Endothelial cell of umbilical vein (primary cell): ENCODE data around the gene CYP8B1. TPM values are rescaled to one million over a fixed set of nuclear protein-coding genes. Genes with fewer than 3 reads are reported as not detected.

ENCODE experiments used
- BruUV-seq: library from RNA; stranded (reverse); fragments of 400-500 nt; replicated peaks from 2 replicates; lab custom pipeline; 2021; lab: Mats Ljungman, UMichigan
- CTCF ChIA-PET: fragments of 300-600, 350-600 bp; sonication (Branson Sonifier 250); formaldehyde crosslinking; loops from one replicate; lab custom pipeline; 2021; ENCODE audit warnings: antibody characterized with exemption, inconsistent platforms; lab: Charles Lee
- POLR2A ChIA-PET: fragments of 300-600, 350-600 bp; sonication (Branson Sonifier 250); formaldehyde crosslinking; loops from one replicate; lab custom pipeline; 2021; ENCODE audit warnings: antibody characterized with exemption, inconsistent platforms; lab: Charles Lee
- DNase-seq: peaks from one replicate; pipeline ENCODE4 v3.0.0-alpha.2; 2011; ENCODE audit warnings: low read depth, low spot score
- FAIRE-seq: peaks from 2 replicates; lab custom pipeline; 2011; peaks lifted over from hg19 to GRCh38; lab: Jason Lieb, UNC
- H2AFZ ChIP-seq: 2 replicates; pipeline ENCODE4 v1.6.0; 2012; ENCODE audit warnings: low read depth, low read length, control low read depth, inconsistent platforms
- H3K27ac ChIP-seq: 2 replicates; pipeline ENCODE4 v1.5.1; 2011; ENCODE audit warnings: low read depth, mild to moderate bottlenecking, control low read depth, low read length, moderate library complexity; ENCODE audit not compliant: insufficient read depth
- H3K27me3 ChIP-seq, 2 experiments: 2 replicates each; pipeline versions ENCODE4 v1.6.0 to v1.6.1; 2011; ENCODE audit warnings: low read length in 2 of 2, mixed read lengths in 1 of 2; ENCODE audit not compliant: control insufficient read depth in 2 of 2, insufficient read depth in 2 of 2
- H3K36me3 ChIP-seq, 2 experiments: 2 replicates in 1 of 2; 3 replicates in 1 of 2; pipeline ENCODE4 v1.5.1; 2011; ENCODE audit warnings: low read length in 2 of 2, mild to moderate bottlenecking in 1 of 2, moderate library complexity in 1 of 2; ENCODE audit not compliant: control insufficient read depth in 2 of 2, insufficient read depth in 2 of 2; ENCODE audit errors: extremely low read depth in 1 of 2
- H3K4me1 ChIP-seq: 3 replicates; pipeline ENCODE4 v1.5.1; 2011; ENCODE audit warnings: mild to moderate bottlenecking, low read length; ENCODE audit not compliant: control insufficient read depth, insufficient read depth; ENCODE audit errors: extremely low read depth
- H3K4me2 ChIP-seq: 2 replicates; pipeline ENCODE4 v1.6.1; 2011; ENCODE audit warnings: low read length, control low read depth, mixed read lengths; ENCODE audit not compliant: insufficient read depth
- H3K4me3 ChIP-seq, 3 experiments: fragments of 200-600 bp in 1 of 3; sonication (generic), shearing (Covaris generic) in 1 of 3; replicated peaks in 1 of 3; 2 replicates each; pipeline ENCODE4 v1.5.1; 2011 to 2016; ENCODE audit warnings: control low read depth in 3 of 3, low read length in 3 of 3, mild to moderate bottlenecking in 2 of 3, inconsistent platforms in 1 of 3, low read depth in 1 of 3, moderate library complexity in 1 of 3; ENCODE audit not compliant: insufficient read depth in 1 of 3
- H3K79me2 ChIP-seq: 2 replicates; pipeline ENCODE4 v1.6.0; 2012; ENCODE audit warnings: low read length, inconsistent platforms; ENCODE audit not compliant: control insufficient read depth, insufficient read depth
- H3K9ac ChIP-seq: replicated peaks from 2 replicates; pipeline ENCODE3; 2011; ENCODE audit warnings: low read length, control low read depth; ENCODE audit not compliant: insufficient read depth; ENCODE audit errors: extremely low read depth
- H3K9me1 ChIP-seq: replicated peaks from 3 replicates; pipeline ENCODE4 v1.6.0; 2011; ENCODE audit warnings: mild to moderate bottlenecking, low read length; ENCODE audit not compliant: control insufficient read depth, insufficient read depth; ENCODE audit errors: extremely low read depth
- H3K9me3 ChIP-seq: replicated peaks from 2 replicates; pipeline ENCODE4 v1.5.1; 2012; ENCODE audit warnings: low read length, inconsistent platforms; ENCODE audit not compliant: control insufficient read depth, insufficient read depth
- H4K20me1 ChIP-seq: replicated peaks from 2 replicates; pipeline ENCODE3; 2011; ENCODE audit warnings: mild to moderate bottlenecking, low read length; ENCODE audit not compliant: control insufficient read depth, insufficient read depth; ENCODE audit errors: extremely low read depth
- EZH2 ChIP-seq: IDR thresholded peaks from 2 replicates; pipeline ENCODE4 v1.6.1; 2012; ENCODE audit warnings: borderline replicate concordance, low read depth, mild to moderate bottlenecking, moderate library complexity, low read length, inconsistent platforms; ENCODE audit not compliant: severe bottlenecking
- FOS ChIP-seq: IDR thresholded peaks from 2 replicates; pipeline ENCODE4 v1.6.1; 2011; ENCODE audit warnings: mild to moderate bottlenecking, low read length, moderate library complexity, borderline replicate concordance; ENCODE audit not compliant: insufficient read depth
- GATA2 ChIP-seq: IDR thresholded peaks from 2 replicates; pipeline ENCODE4 v1.7.0; 2011; ENCODE audit warnings: low read depth, mild to moderate bottlenecking, moderate library complexity, mixed read lengths, low read length; ENCODE audit not compliant: insufficient read length, insufficient read depth
- JUN ChIP-seq: IDR thresholded peaks from 2 replicates; pipeline ENCODE4 v1.6.1; 2011; ENCODE audit warnings: borderline replicate concordance, low read depth; ENCODE audit not compliant: insufficient read length, insufficient read depth
- MAX ChIP-seq: IDR thresholded peaks from 2 replicates; pipeline ENCODE4 v1.6.1; 2011; ENCODE audit not compliant: insufficient read depth, insufficient read length
- MYC ChIP-seq: IDR thresholded peaks from one replicate; pipeline ENCODE4 v1.6.1; 2011; ENCODE audit warnings: mild to moderate bottlenecking, low read depth, low read length
- POLR2A ChIP-seq: IDR thresholded peaks from 2 replicates; pipeline ENCODE4 v1.6.1; 2012; ENCODE audit warnings: low read depth, mild to moderate bottlenecking, control low read depth, low read length
- POLR2AphosphoS5 ChIP-seq: IDR thresholded peaks from 2 replicates; pipeline ENCODE4 v1.6.1; 2012; ENCODE audit warnings: low read depth, mild to moderate bottlenecking, control low read depth, low read length, moderate library complexity; ENCODE audit not compliant: insufficient read depth
- dilution Hi-C: fragments of 300-500 bp; cut with MboI; formaldehyde crosslinking; loops from one replicate; pipeline ENCODE4 v1.15.0; 2019; ENCODE audit warnings: low sequenced_read_pairs; ENCODE audit not compliant: extremely low pct_ligation_motif_present
- intact Hi-C: fragments of 100-400 bp; cut with micrococcal nuclease; formaldehyde crosslinking; loops from one replicate; pipeline ENCODE4 v1.10.0; 2022
- polyA plus RNA-seq, 4 experiments: library from polyadenylated mRNA; depleted of rRNA in 3 of 4; stranded (reverse) in 3 of 4; unstranded in 1 of 4; fragments of >200 nt; gene quantifications; 2 replicates each; pipeline versions ENCODE4 v1.2.1 to v1.2.3, GENCODE V29; 2011 to 2012; ENCODE audit warnings: missing spikeins in 1 of 4
- total RNA-seq: library from RNA; stranded (reverse); gene quantifications from 2 replicates; pipeline ENCODE4 v1.2.3, GENCODE V29; 2021
- TF ChIP-seq, protein P1 (sequence below), 2 donors: IDR thresholded peaks; 1 replicate in 1 of 2; 2 replicates in 1 of 2; pipeline ENCODE4 v1.5.1; 2011; ENCODE audit warnings: low read length in 2 of 2, mild to moderate bottlenecking in 2 of 2, moderate library complexity in 2 of 2, control low read depth in 1 of 2, inconsistent platforms in 1 of 2, low read depth in 1 of 2; ENCODE audit not compliant: insufficient read depth in 1 of 2; ENCODE audit errors: extremely low read depth in 1 of 2

Gene CYP8B1
- total and polyA plus RNA-seq, 2 donors (not counting 3 experiments of a cell fraction or from before 2014, with no cell fraction given), result not detected

GRCh38 chr3:42852441-42852840 lies 23.2 kb downstream of the CYP8B1 start:
- Histone ChIP-seq H3K4me1 (no peaks in the 10 kb centered on the region), H2AFZ (no peak overlapping the region), H4K20me1 (no peaks in the 10 kb centered on the region), H3K27me3 (peaks cover 1 to 7% of the 10 kb centered on the region in 2 experiments), H3K9ac (no peak overlapping the region), H3K9me3 (no peaks in the 10 kb centered on the region), H3K79me2 (no peaks in the 10 kb centered on the region), H3K4me2 (no peak overlapping the region), H3K27ac (no peak overlapping the region), H3K4me3 (no peak overlapping the region), H3K9me1 (no peaks in the 10 kb centered on the region), H3K36me3 (no peaks in the 10 kb centered on the region)
- intact Hi-C loops (no loop called here), dilution Hi-C loops (no loop called here)
- FAIRE-seq (no peak), DNase-seq (no peak)
- TF ChIP-seq JUN (no peak), EZH2 (no peak), POLR2A (no peak), POLR2AphosphoS5 (no peak), MYC (no peak), FOS (no peak), GATA2 (no peak), MAX (no peak)
- TF ChIP-seq, protein P1, sequence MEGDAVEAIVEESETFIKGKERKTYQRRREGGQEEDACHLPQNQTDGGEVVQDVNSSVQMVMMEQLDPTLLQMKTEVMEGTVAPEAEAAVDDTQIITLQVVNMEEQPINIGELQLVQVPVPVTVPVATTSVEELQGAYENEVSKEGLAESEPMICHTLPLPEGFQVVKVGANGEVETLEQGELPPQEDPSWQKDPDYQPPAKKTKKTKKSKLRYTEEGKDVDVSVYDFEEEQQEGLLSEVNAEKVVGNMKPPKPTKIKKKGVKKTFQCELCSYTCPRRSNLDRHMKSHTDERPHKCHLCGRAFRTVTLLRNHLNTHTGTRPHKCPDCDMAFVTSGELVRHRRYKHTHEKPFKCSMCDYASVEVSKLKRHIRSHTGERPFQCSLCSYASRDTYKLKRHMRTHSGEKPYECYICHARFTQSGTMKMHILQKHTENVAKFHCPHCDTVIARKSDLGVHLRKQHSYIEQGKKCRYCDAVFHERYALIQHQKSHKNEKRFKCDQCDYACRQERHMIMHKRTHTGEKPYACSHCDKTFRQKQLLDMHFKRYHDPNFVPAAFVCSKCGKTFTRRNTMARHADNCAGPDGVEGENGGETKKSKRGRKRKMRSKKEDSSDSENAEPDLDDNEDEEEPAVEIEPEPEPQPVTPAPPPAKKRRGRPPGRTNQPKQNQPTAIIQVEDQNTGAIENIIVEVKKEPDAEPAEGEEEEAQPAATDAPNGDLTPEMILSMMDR (IDR thresholded peaks at IDR 0.05; ENCODE audit: extremely low read depth in 1 of 2, insufficient read depth in 1 of 2, low read depth in 1 of 2, low read length in 2 of 2), result no peak
- ChIA-PET POLR2A (no interaction called here), CTCF (interaction anchor here (1.8 to 5.4 kb wide), 2 partner anchors 13 to 17 kb away, joined by 4 to 27 read pairs; no protein-coding TSS in a partner anchor)
- no TSS peak for BruUV-seq
